GM18511 (cell line): ENCODE results near the gene C5AR1.
"Not testable (repeated sequence)": the region's sequence is repeated elsewhere in the genome, so short reads cannot be mapped to it uniquely, and the experiment has no call there.

Experiments used
- ATAC-seq: cut with Tn5 transposase; IDR thresholded peaks from one replicate; pipeline ENCODE4 v1.9.1; 2021; ENCODE audit warnings: mild to moderate bottlenecking, moderate library complexity; ENCODE audit not compliant: unreplicated experiment

C5AR1 gene

GRCh38 chr19:47324502-47324901 is 14.8 kb downstream of the C5AR1 start:
- no peak for ATAC-seq

GRCh38 chr19:47330466-47330869 is 20.8 kb downstream of the C5AR1 start:
- ATAC-seq = no peak

- no peak for ATAC-seq
These were observed 21.8 kb downstream of the C5AR1 start for GRCh38 chr19:47331490-47331889.

GRCh38 chr19:47331931-47332547 is 22.4 kb downstream of the C5AR1 start, which contains the start of gene C5AR2:
Gene C5AR2 (plus strand): TSS chr19:47332175. CDS start chr19:47340800, 8,625 bp downstream.
- ATAC-seq = no peak

- not testable (repeated sequence) for ATAC-seq
These were observed 27.4 kb downstream of the C5AR1 start for GRCh38 chr19:47336765-47337718.

- no peak for ATAC-seq
These were observed 29.7 kb downstream of the C5AR1 start for GRCh38 chr19:47339196-47339880.

GRCh38 chr19:47340477-47341208 is 31.0 kb downstream of the C5AR1 start:
- ATAC-seq = no peak

- no peak for ATAC-seq
These were observed 32.1 kb downstream of the C5AR1 start for GRCh38 chr19:47341734-47342133.

- ATAC-seq = no peak
These were observed 33.6 kb downstream of the C5AR1 start for GRCh38 chr19:47343194-47343802.

GRCh38 chr19:47344425-47344824 is 34.8 kb downstream of the C5AR1 start:
- ATAC-seq = no peak

- ATAC-seq = not testable (repeated sequence)
These were observed 36.4 kb downstream of the C5AR1 start for GRCh38 chr19:47346024-47346423.

- peak; percentile 96 for ATAC-seq
These were observed 39.4 kb downstream of the C5AR1 start, which contains the start of gene DHX34 for GRCh38 chr19:47348819-47349795. Gene DHX34 (plus strand): TSS chr19:47349315. CDS start chr19:47353031, 3,716 bp downstream.

GRCh38 chr19:47350630-47351029 is 41.0 kb downstream of the C5AR1 start:
- no peak for ATAC-seq

- no peak for ATAC-seq
These were observed 41.9 kb downstream of the C5AR1 start for GRCh38 chr19:47351548-47351947.

- no peak for ATAC-seq
These were observed 42.4 kb downstream of the C5AR1 start for GRCh38 chr19:47352095-47352494.

- ATAC-seq = no peak
These were observed 43.6 kb downstream of the C5AR1 start for GRCh38 chr19:47353307-47353712.

- ATAC-seq = no peak
These were observed 47.2 kb downstream of the C5AR1 start for GRCh38 chr19:47356900-47357299.

- no peak for ATAC-seq
These were observed 48.4 kb downstream of the C5AR1 start for GRCh38 chr19:47357788-47358680.
